GM12878 (cell line): ENCODE data around the gene FAM170B. TPM values are rescaled to one million over a fixed set of nuclear protein-coding genes. Genes with fewer than 3 reads are reported as not detected.

ENCODE experiments used
- ATAC-seq: fragments of 200-7000 bp; cut with Tn5 transposase; 3 replicates; pipeline ENCODE4 v1.9.1; 2020; ENCODE audit warnings: mild to moderate bottlenecking, moderate library complexity
- BruUV-seq: library from RNA; stranded (reverse); fragments of 400-500 nt; replicated peaks from 2 replicates; lab custom pipeline; 2021; lab: Mats Ljungman, UMichigan
- CTCF ChIA-PET: fragments of 300-600 bp; sonication (Branson Sonifier 250); formaldehyde crosslinking; extraction: SDS; loops from one replicate; lab custom pipeline; 2021; ENCODE audit warnings: inconsistent platforms; lab: Yijun Ruan, JAX
- POLR2A ChIA-PET: fragments of 350-600 bp; formaldehyde crosslinking; extraction: SDS; loops from one replicate; lab custom pipeline; 2021; ENCODE audit warnings: inconsistent platforms; lab: Charles Lee
- RAD21 ChIA-PET: fragments of 300-600 bp; sonication (Branson Sonifier 250); formaldehyde crosslinking; loops from one replicate; lab custom pipeline; 2023; ENCODE audit warnings: antibody characterized with exemption; ENCODE audit not compliant: unreplicated experiment; lab: Charles Lee
- SMC1A ChIA-PET: fragments of 300-600 bp; sonication (Branson Sonifier 250); formaldehyde crosslinking; loops from one replicate; lab custom pipeline; 2023; ENCODE audit not compliant: unreplicated experiment, uncharacterized antibody; lab: Charles Lee
- DNase-seq: peaks from one replicate; pipeline ENCODE4 v3.0.0-alpha.2; 2011; ENCODE audit warnings: low read depth, low spot score
- FAIRE-seq: peaks from 3 replicates; lab custom pipeline; 2011; peaks lifted over from hg19 to GRCh38; lab: Jason Lieb, UNC
- H2AFZ ChIP-seq: 2 replicates; pipeline ENCODE4 v1.6.0; 2011; ENCODE audit warnings: low read depth, low read length, control low read depth; ENCODE audit not compliant: control insufficient read depth
- H3K27ac ChIP-seq: 2 replicates; pipeline ENCODE4 v1.5.1; 2011; ENCODE audit warnings: control low read depth; ENCODE audit not compliant: control insufficient read depth, insufficient read depth
- H3K27me3 ChIP-seq, 2 experiments: replicated peaks in 1 of 2; 2 replicates each; pipeline versions ENCODE4 v1.6.0 to v1.6.1; 2011; ENCODE audit warnings: low read length in 1 of 2; ENCODE audit not compliant: control insufficient read depth in 2 of 2, insufficient read depth in 2 of 2
- H3K36me3 ChIP-seq, 2 experiments: 2 replicates each; pipeline ENCODE4 v1.5.1; 2011; ENCODE audit warnings: low read length in 1 of 2; ENCODE audit not compliant: control insufficient read depth in 2 of 2, insufficient read depth in 2 of 2
- H3K4me1 ChIP-seq: 2 replicates; pipeline ENCODE4 v1.6.1; 2011; ENCODE audit warnings: mild to moderate bottlenecking, low read length, moderate library complexity, mixed read lengths; ENCODE audit not compliant: control insufficient read depth, insufficient read depth
- H3K4me2 ChIP-seq: 2 replicates; pipeline ENCODE4 v1.6.0; 2011; ENCODE audit warnings: control low read depth; ENCODE audit not compliant: control insufficient read depth, insufficient read depth
- H3K4me3 ChIP-seq: fragments of 200-600 bp; sonication (generic); 2 replicates; pipeline ENCODE4 v1.5.1; 2016
- H3K79me2 ChIP-seq: 2 replicates; pipeline ENCODE4 v1.6.0; 2011; ENCODE audit warnings: low read length; ENCODE audit not compliant: control insufficient read depth, insufficient read depth
- H3K9ac ChIP-seq: 2 replicates; pipeline ENCODE4 v1.8.0; 2011; ENCODE audit warnings: low read length, control low read depth, mixed read lengths; ENCODE audit not compliant: control insufficient read depth, insufficient read depth
- H3K9me3 ChIP-seq: replicated peaks from 3 replicates; pipeline ENCODE4 v1.5.1; 2011; ENCODE audit warnings: mild to moderate bottlenecking, low read length; ENCODE audit not compliant: control insufficient read depth, insufficient read depth
- H4K20me1 ChIP-seq: 2 replicates; pipeline ENCODE4 v1.6.0; 2011; ENCODE audit not compliant: control insufficient read depth, insufficient read depth
- BCL11A ChIP-seq: IDR thresholded peaks from 2 replicates; pipeline ENCODE4 v1.6.1; 2011; ENCODE audit warnings: low read depth, low read length
- CHD2 ChIP-seq: IDR thresholded peaks from 2 replicates; pipeline ENCODE4 v1.6.1; 2011; ENCODE audit warnings: low read depth, low read length, improper control_type of control experiment, borderline replicate concordance
- CREB1 ChIP-seq: IDR thresholded peaks from 2 replicates; pipeline ENCODE4 v1.6.1; 2012; ENCODE audit warnings: low read depth, mild to moderate bottlenecking, inconsistent platforms
- ESRRA ChIP-seq: IDR thresholded peaks from 2 replicates; pipeline ENCODE4 v1.6.1; 2012; ENCODE audit warnings: mild to moderate bottlenecking, low read length, improper control_type of control experiment
- IKZF1 ChIP-seq: fragments of 450-650 bp; conservative IDR thresholded peaks from 2 replicates; pipeline ENCODE4 v1.6.1; 2017; ENCODE audit warnings: antibody characterized with exemption, mild to moderate bottlenecking
- JUNB ChIP-seq: IDR thresholded peaks from 2 replicates; pipeline ENCODE4 v1.6.1; 2016; ENCODE audit warnings: antibody characterized with exemption, mild to moderate bottlenecking
- NFIC ChIP-seq: IDR thresholded peaks from 2 replicates; pipeline ENCODE4 v1.6.1; 2012; ENCODE audit warnings: low read depth, mild to moderate bottlenecking, inconsistent platforms, low read length, moderate library complexity
- NR2F1 ChIP-seq: fragments of 450-650 bp; conservative IDR thresholded peaks from 2 replicates; pipeline ENCODE4 v1.6.1; 2017; ENCODE audit warnings: mild to moderate bottlenecking
- RFX5 ChIP-seq: IDR thresholded peaks from 2 replicates; pipeline ENCODE4 v1.6.1; 2011; ENCODE audit warnings: low read depth, low read length, improper control_type of control experiment
- SPI1 ChIP-seq: IDR thresholded peaks from 2 replicates; pipeline ENCODE4 v1.6.1; 2011; ENCODE audit warnings: low read depth, mild to moderate bottlenecking, low read length, moderate library complexity, borderline replicate concordance; ENCODE audit not compliant: insufficient read depth
- TARDBP ChIP-seq: IDR thresholded peaks from 2 replicates; pipeline ENCODE4 v1.6.1; 2016; ENCODE audit warnings: borderline replicate concordance
- WGBS: methylation state at CpG from one replicate; pipeline ENCODE4 v1.1.6; 2016; ENCODE audit warnings: low lambda C conversion rate; ENCODE audit not compliant: insufficient replicate concordance, insufficient coverage; ENCODE audit errors: missing lambda C conversion rate; 5-methylcytosine and 5-hydroxymethylcytosine counted together
- in situ Hi-C: fragments of 300-500 bp; cut with MboI; formaldehyde crosslinking; loops from 9 replicates; pipeline ENCODE4 v1.14.3; 2018; ENCODE audit warnings: mixed read lengths
- intact Hi-C: fragments of 100-400 bp; cut with micrococcal nuclease; formaldehyde crosslinking; loops from one replicate; pipeline ENCODE4 v1.14.2; 2022; ENCODE audit not compliant: unreplicated experiment
- polyA plus RNA-seq, 11 experiments: library from polyadenylated mRNA; depleted of rRNA in 4 of 11; unstranded in 6 of 11; stranded (reverse) in 5 of 11; fragments of >200 nt; fragmentation: Nextera tagmentation in 4 of 11; fragmentation: Illumina TruSeq in 1 of 11; extraction: Ambion mirVana in 4 of 11; extraction: Trizol in 1 of 11; gene quantifications; 1 replicate in 1 of 11; 2 replicates in 10 of 11; pipeline versions ENCODE4 v1.2.1 to v1.2.3, GENCODE V29; 2011 to 2016; ENCODE audit warnings: inconsistent platforms in 2 of 11, missing spikeins in 2 of 11, low read depth in 1 of 11
- total RNA-seq, 4 experiments: library from RNA; depleted of rRNA in 3 of 4; stranded (reverse); fragments of >200 nt in 3 of 4; fragmentation: Illumina TruSeq in 1 of 4; extraction: Trizol in 1 of 4; gene quantifications; 2 replicates each; pipeline versions ENCODE4 v1.2.1 to v1.2.3, GENCODE V29; 2013 to 2021
- TF ChIP-seq, protein P1 (sequence below): fragments of 450-650 bp; IDR thresholded peaks from 2 replicates; pipeline ENCODE4 v1.6.1; 2018; ENCODE audit warnings: borderline replicate concordance, mild to moderate bottlenecking; ENCODE audit not compliant: partially characterized antibody
- TF ChIP-seq, protein P2 (sequence below): fragments of 450-650 bp; IDR thresholded peaks from 2 replicates; pipeline ENCODE4 v1.6.1; 2016; ENCODE audit warnings: mild to moderate bottlenecking
- TF ChIP-seq, protein P3 (sequence below): fragments of 450-650 bp; IDR thresholded peaks from 2 replicates; pipeline ENCODE4 v1.6.1; 2017; ENCODE audit warnings: low read depth, mild to moderate bottlenecking, moderate library complexity

The FAM170B gene
- total and polyA plus RNA-seq, 10 of the 15 experiments (the other 5 are each of a cell fraction or from before 2014, with no cell fraction given): not detected

DNA sequence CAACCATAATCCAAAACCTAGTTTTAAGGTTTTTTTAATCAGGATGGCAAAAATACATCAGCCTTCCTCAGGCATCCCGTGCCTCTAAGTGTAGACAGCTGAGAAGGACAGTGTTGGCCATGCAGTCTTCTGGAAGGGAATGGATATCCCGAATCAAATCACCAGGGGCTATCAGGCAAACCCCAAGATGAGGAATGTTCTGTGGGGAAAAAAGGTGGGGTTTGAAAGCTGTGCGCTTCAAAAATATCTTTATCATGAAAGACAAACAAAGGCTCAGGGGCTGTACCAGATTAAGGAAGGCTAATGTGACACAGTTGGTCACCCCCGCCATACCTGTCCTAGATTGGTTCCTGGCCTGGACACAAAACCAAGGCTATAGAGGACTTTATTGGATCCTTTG is 49.0 kb upstream of the FAM170B start (continued):
- no peak for TF ChIP-seq JUNB
- no peak for TF ChIP-seq RFX5
- TF ChIP-seq, protein P1, sequence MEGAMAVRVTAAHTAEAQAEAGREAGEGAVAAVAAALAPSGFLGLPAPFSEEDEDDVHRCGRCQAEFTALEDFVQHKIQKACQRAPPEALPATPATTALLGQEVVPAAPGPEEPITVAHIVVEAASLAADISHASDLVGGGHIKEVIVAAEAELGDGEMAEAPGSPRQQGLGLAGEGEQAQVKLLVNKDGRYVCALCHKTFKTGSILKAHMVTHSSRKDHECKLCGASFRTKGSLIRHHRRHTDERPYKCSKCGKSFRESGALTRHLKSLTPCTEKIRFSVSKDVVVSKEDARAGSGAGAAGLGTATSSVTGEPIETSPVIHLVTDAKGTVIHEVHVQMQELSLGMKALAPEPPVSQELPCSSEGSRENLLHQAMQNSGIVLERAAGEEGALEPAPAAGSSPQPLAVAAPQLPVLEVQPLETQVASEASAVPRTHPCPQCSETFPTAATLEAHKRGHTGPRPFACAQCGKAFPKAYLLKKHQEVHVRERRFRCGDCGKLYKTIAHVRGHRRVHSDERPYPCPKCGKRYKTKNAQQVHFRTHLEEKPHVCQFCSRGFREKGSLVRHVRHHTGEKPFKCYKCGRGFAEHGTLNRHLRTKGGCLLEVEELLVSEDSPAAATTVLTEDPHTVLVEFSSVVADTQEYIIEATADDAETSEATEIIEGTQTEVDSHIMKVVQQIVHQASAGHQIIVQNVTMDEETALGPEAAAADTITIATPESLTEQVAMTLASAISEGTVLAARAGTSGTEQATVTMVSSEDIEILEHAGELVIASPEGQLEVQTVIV: no peak
- TF ChIP-seq CHD2: no peak

DNA sequence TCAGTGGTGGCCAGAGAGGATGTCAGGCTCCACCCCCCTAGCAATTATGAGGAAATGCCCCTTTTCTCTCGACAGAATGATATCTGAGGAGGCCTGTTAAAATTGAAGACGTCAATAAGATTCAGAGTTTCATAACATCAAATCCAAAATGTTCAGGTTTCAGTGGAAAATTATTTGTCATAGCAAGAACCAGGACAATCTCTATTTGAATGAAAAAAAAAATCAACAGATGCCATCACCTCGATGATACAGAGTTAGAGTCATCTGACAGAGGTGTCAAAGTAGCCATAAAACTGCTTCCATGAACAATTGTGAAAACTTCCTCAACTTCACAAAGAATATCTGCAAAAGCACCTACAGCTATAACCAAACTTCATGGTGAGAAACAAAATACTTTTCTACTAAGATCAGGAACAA is 46.6 kb upstream of the FAM170B start:
- Histone ChIP-seq H2AFZ (no peak overlapping the region), H3K27ac (0 out of 2 replicates have a peak overlapping the region, but pooled peaks have one; percentile 8), H3K4me3 (no peak overlapping the region), H3K79me2 (no peaks in the 10 kb centered on the region; the same call in 1 of the 2 replicates), H3K27me3 (no peaks in the 10 kb centered on the region), H3K4me2 (peak overlapping the region; percentile 62; the same call in 1 of the 2 replicates), H3K9me3 (no peaks in the 10 kb centered on the region), H3K4me1 (peaks cover 56% of the 10 kb centered on the region), H3K36me3 (no peaks in the 10 kb centered on the region; a peak in 1 of 4 replicates), H3K9ac (no peak overlapping the region), H4K20me1 (no peaks in the 10 kb centered on the region)
- RAD21 ChIA-PET: interaction anchor here (0.7 to 1.8 kb wide), 3 partner anchors 10 to 41 kb away, joined by 3 to 6 read pairs (median 4); no protein-coding TSS in a partner anchor
- intact Hi-C loops (loop anchor here (10.0 kb wide), 1 partner anchor 496 kb away; the partner anchor contains the start of gene WDFY4), in situ Hi-C loops (loop anchor here (25.0 kb wide), 1 partner anchor 1457 kb away; no protein-coding TSS in a partner anchor)
- WGBS: 2% methylated on average over 3 of the region's 3 CpGs
- ATAC-seq: no peak
- FAIRE-seq: no peak
- CTCF ChIA-PET: no interaction called here
- TF ChIP-seq, protein P2, sequence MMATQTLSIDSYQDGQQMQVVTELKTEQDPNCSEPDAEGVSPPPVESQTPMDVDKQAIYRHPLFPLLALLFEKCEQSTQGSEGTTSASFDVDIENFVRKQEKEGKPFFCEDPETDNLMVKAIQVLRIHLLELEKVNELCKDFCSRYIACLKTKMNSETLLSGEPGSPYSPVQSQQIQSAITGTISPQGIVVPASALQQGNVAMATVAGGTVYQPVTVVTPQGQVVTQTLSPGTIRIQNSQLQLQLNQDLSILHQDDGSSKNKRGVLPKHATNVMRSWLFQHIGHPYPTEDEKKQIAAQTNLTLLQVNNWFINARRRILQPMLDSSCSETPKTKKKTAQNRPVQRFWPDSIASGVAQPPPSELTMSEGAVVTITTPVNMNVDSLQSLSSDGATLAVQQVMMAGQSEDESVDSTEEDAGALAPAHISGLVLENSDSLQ: peak; percentile 25; the same call in 1 of the 2 replicates
- peak; percentile 21; the same call in 1 of the 2 replicates for TF ChIP-seq NFIC
- TF ChIP-seq, protein P3, sequence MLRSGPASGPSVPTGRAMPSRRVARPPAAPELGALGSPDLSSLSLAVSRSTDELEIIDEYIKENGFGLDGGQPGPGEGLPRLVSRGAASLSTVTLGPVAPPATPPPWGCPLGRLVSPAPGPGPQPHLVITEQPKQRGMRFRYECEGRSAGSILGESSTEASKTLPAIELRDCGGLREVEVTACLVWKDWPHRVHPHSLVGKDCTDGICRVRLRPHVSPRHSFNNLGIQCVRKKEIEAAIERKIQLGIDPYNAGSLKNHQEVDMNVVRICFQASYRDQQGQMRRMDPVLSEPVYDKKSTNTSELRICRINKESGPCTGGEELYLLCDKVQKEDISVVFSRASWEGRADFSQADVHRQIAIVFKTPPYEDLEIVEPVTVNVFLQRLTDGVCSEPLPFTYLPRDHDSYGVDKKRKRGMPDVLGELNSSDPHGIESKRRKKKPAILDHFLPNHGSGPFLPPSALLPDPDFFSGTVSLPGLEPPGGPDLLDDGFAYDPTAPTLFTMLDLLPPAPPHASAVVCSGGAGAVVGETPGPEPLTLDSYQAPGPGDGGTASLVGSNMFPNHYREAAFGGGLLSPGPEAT: 0 out of 2 replicates have a peak, but pooled peaks have one; percentile 8
- 0 out of 2 replicates have a peak, but pooled peaks have one; percentile 2 for TF ChIP-seq IKZF1
- TF ChIP-seq ESRRA: no peak
- TF ChIP-seq TARDBP: no peak
- TF ChIP-seq BCL11A: no peak
- 0 out of 2 replicates have a peak, but pooled peaks have one; percentile 19 for TF ChIP-seq JUNB
- TF ChIP-seq NR2F1: no peak
- peak; percentile 3; the same call in 1 of the 2 replicates for TF ChIP-seq SPI1
- TF ChIP-seq, protein P1: no peak
- TF ChIP-seq CREB1: 0 out of 2 replicates have a peak, but pooled peaks have one; percentile 16
- POLR2A ChIA-PET: interaction anchor here (3.6 kb wide), 1 partner anchor 9 kb away, joined by 38 read pairs; the partner anchor contains the start of gene TMEM273
- no TSS peak for BruUV-seq
- SMC1A ChIA-PET: interaction anchor here (1.2 to 4.0 kb wide), 3 partner anchors 9 to 522 kb away, joined by 3 to 30 read pairs (median 5); partner anchors contain the start of gene TMEM273
- no peak for DNase-seq
